HEK293 (cell line): ENCODE results near the gene MSRB1.
A peak's percentile ranks its signal among the peaks of the same experiment; 100 is the strongest.

Experiments
- CTCF ChIA-PET: fragments of 350-600 bp; formaldehyde crosslinking; extraction: SDS; loops from one replicate; lab custom pipeline; 2021; ENCODE audit warnings: antibody characterized with exemption; lab: Yijun Ruan, JAX
- POLR2A ChIA-PET: fragments of 300-600 bp; formaldehyde crosslinking; extraction: SDS; loops from one replicate; lab custom pipeline; 2020; ENCODE audit warnings: antibody characterized with exemption, inconsistent platforms; lab: Yijun Ruan, JAX
- H3K27ac ChIP-seq: fragments of 200-500 bp; sonication (Bioruptor generic); 2 replicates; pipeline ENCODE4 v1.5.1; 2014; ENCODE audit warnings: low read depth, low read length, control low read depth, inconsistent platforms; ENCODE audit errors: extremely low read depth
- H3K36me3 ChIP-seq, 2 experiments: fragments of 200-500 bp in 1 of 2; sonication (Bioruptor generic) in 1 of 2; 1 replicate in 1 of 2; 2 replicates in 1 of 2; pipeline ENCODE4 v1.5.1; 2014 to 2017; ENCODE audit warnings: inconsistent platforms in 2 of 2, low read length in 2 of 2; ENCODE audit not compliant: control insufficient read depth in 2 of 2, insufficient read depth in 1 of 2
- H3K4me1 ChIP-seq: fragments of 200-500 bp; sonication (Bioruptor generic); 2 replicates; pipeline ENCODE4 v1.5.1; 2014; ENCODE audit warnings: mild to moderate bottlenecking, low read length, inconsistent platforms; ENCODE audit not compliant: control insufficient read depth, insufficient read depth
- H3K4me3 ChIP-seq: 2 replicates; pipeline ENCODE4 v1.5.1; 2011; ENCODE audit warnings: low read depth, mild to moderate bottlenecking, control low read depth, low read length, moderate library complexity
- H3K9me3 ChIP-seq: fragments of 200-500 bp; sonication (Bioruptor generic); 2 replicates; pipeline ENCODE4 v1.5.1; 2014; ENCODE audit warnings: low read depth, low read length, inconsistent platforms; ENCODE audit not compliant: control insufficient read depth, insufficient read depth
- INSM2 ChIP-seq: fragments of 450-650 bp; formaldehyde crosslinking; IDR thresholded peaks from 2 replicates; pipeline ENCODE4 v1.5.1; 2016; ENCODE audit warnings: missing biosample characterization, missing genetic modification characterization
- KLF1 ChIP-seq: fragments of 450-650 bp; formaldehyde crosslinking; IDR thresholded peaks from 2 replicates; pipeline ENCODE4 v1.5.1; 2016; ENCODE audit warnings: missing biosample characterization, missing genetic modification characterization
- KLF10 ChIP-seq: fragments of 450-650 bp; IDR thresholded peaks from 2 replicates; pipeline ENCODE4 v1.5.1; 2018; ENCODE audit warnings: missing biosample characterization, mild to moderate bottlenecking, missing genetic modification characterization
- KLF16 ChIP-seq: fragments of 450-650 bp; formaldehyde crosslinking; IDR thresholded peaks from 2 replicates; pipeline ENCODE4 v1.5.1; 2017; ENCODE audit warnings: missing biosample characterization, missing genetic modification characterization
- KLF8 ChIP-seq: fragments of 450-650 bp; formaldehyde crosslinking; IDR thresholded peaks from 2 replicates; pipeline ENCODE4 v1.5.1; 2016; ENCODE audit warnings: missing biosample characterization, missing genetic modification characterization
- KLF9 ChIP-seq: fragments of 450-650 bp; formaldehyde crosslinking; IDR thresholded peaks from 2 replicates; pipeline ENCODE4 v1.5.1; 2016; ENCODE audit warnings: missing biosample characterization, missing genetic modification characterization, low read depth
- OSR2 ChIP-seq: fragments of 450-650 bp; formaldehyde crosslinking; IDR thresholded peaks from 2 replicates; pipeline ENCODE4 v1.5.1; 2016; ENCODE audit warnings: missing biosample characterization, missing genetic modification characterization
- SP3 ChIP-seq: fragments of 450-650 bp; formaldehyde crosslinking; IDR thresholded peaks from 2 replicates; pipeline ENCODE4 v1.5.1; 2016; ENCODE audit warnings: missing biosample characterization, missing genetic modification characterization
- ZBTB20 ChIP-seq: fragments of 450-650 bp; formaldehyde crosslinking; IDR thresholded peaks from 2 replicates; pipeline ENCODE4 v1.5.1; 2016; ENCODE audit warnings: missing biosample characterization, missing genetic modification characterization
- ZBTB21 ChIP-seq: fragments of 450-650 bp; formaldehyde crosslinking; IDR thresholded peaks from 2 replicates; pipeline ENCODE4 v1.5.1; 2017; ENCODE audit warnings: missing biosample characterization, missing genetic modification characterization
- ZFP37 ChIP-seq: fragments of 450-650 bp; formaldehyde crosslinking; IDR thresholded peaks from 2 replicates; pipeline ENCODE4 v1.5.1; 2016; ENCODE audit warnings: missing biosample characterization, missing genetic modification characterization
- ZNF140 ChIP-seq: fragments of 450-650 bp; formaldehyde crosslinking; IDR thresholded peaks from 2 replicates; pipeline ENCODE4 v1.5.1; 2016; ENCODE audit warnings: missing biosample characterization, missing genetic modification characterization
- ZNF174 ChIP-seq: fragments of 450-650 bp; formaldehyde crosslinking; IDR thresholded peaks from 2 replicates; pipeline ENCODE4 v1.5.0; 2017; ENCODE audit warnings: missing biosample characterization, mild to moderate bottlenecking, missing genetic modification characterization
- ZNF398 ChIP-seq: fragments of 450-650 bp; formaldehyde crosslinking; IDR thresholded peaks from 2 replicates; pipeline ENCODE4 v1.5.1; 2017; ENCODE audit warnings: missing biosample characterization, missing genetic modification characterization
- ZNF501 ChIP-seq: fragments of 450-650 bp; formaldehyde crosslinking; IDR thresholded peaks from 2 replicates; pipeline ENCODE4 v1.5.1; 2016; ENCODE audit warnings: missing biosample characterization, missing genetic modification characterization
- ZNF510 ChIP-seq: fragments of 450-650 bp; formaldehyde crosslinking; IDR thresholded peaks from 2 replicates; pipeline ENCODE4 v1.5.1; 2018; ENCODE audit warnings: mild to moderate bottlenecking, missing genetic modification characterization, missing biosample characterization; ENCODE audit not compliant: insufficient replicate concordance
- ZNF530 ChIP-seq: fragments of 450-650 bp; formaldehyde crosslinking; IDR thresholded peaks from 2 replicates; pipeline ENCODE4 v1.5.1; 2016; ENCODE audit warnings: low read depth, missing biosample characterization, missing genetic modification characterization
- ZNF600 ChIP-seq: fragments of 450-650 bp; formaldehyde crosslinking; IDR thresholded peaks from 2 replicates; pipeline ENCODE4 v1.5.1; 2016; ENCODE audit warnings: missing biosample characterization, missing genetic modification characterization
- ZNF629 ChIP-seq: fragments of 450-650 bp; formaldehyde crosslinking; IDR thresholded peaks from 2 replicates; pipeline ENCODE4 v1.5.1; 2017; ENCODE audit warnings: missing biosample characterization, missing genetic modification characterization
- ZNF664 ChIP-seq: fragments of 450-650 bp; formaldehyde crosslinking; IDR thresholded peaks from 2 replicates; pipeline ENCODE4 v1.5.1; 2016; ENCODE audit warnings: missing biosample characterization, missing genetic modification characterization
- ZNF791 ChIP-seq: fragments of 450-650 bp; formaldehyde crosslinking; IDR thresholded peaks from 2 replicates; pipeline ENCODE4 v1.5.1; 2016; ENCODE audit warnings: missing biosample characterization, missing genetic modification characterization
- ZNF830 ChIP-seq: fragments of 450-650 bp; IDR thresholded peaks from 2 replicates; pipeline ENCODE4 v1.5.0; 2018; ENCODE audit warnings: missing biosample characterization, missing genetic modification characterization, low read depth, mild to moderate bottlenecking, moderate library complexity

The MSRB1 gene

GRCh38 chr16:1991948-1992703 lies 49.1 kb upstream of the MSRB1 start:
- Histone ChIP-seq H3K9me3 (no peaks in the 10 kb centered on the region), H3K27ac (no peak overlapping the region), H3K4me1 (peaks cover 3% of the 10 kb centered on the region), H3K36me3 (peaks cover 0 to 7% of the 10 kb centered on the region in 2 experiments; a peak in 2 of 3 replicates), H3K4me3 (no peak overlapping the region)
- POLR2A ChIA-PET = interaction anchor here (0.5 to 1.3 kb wide), 4 partner anchors 8 to 895 kb away, joined by 4 to 7 read pairs (median 6); partner anchors contain the start of genes RPS2 and TRAF7
- CTCF ChIA-PET = interaction anchor here (3.8 kb wide), 1 partner anchor 11 kb away, joined by 39 read pairs; no protein-coding TSS in a partner anchor
- TF ChIP-seq KLF8 (tag by site-specific recombination) = 0 out of 2 replicates have a peak, but pooled peaks have one; percentile 20
- TF ChIP-seq KLF1 = peak; percentile 61
- no peak for TF ChIP-seq OSR2 (tag by site-specific recombination)

- peaks cover 0 to 7% of the 10 kb centered on the region in 2 experiments; a peak in 2 of 3 replicates for H3K36me3 ChIP-seq
- H3K27ac ChIP-seq = no peak overlapping the region
- no peak overlapping the region for H3K4me3 ChIP-seq
- TF ChIP-seq ZNF791 = no peak
- TF ChIP-seq ZNF664 (tag by site-specific recombination) = peak; percentile 93
- peaks cover 3% of the 10 kb centered on the region for H3K4me1 ChIP-seq
- POLR2A ChIA-PET = interaction anchor here (0.5 to 1.7 kb wide), 6 partner anchors 9 to 895 kb away, joined by 3 to 7 read pairs (median 6); partner anchors contain the start of genes RPS2 and TRAF7
- CTCF ChIA-PET = interaction anchor here (1.6 kb wide), 1 partner anchor 12 kb away, joined by 8 read pairs; no protein-coding TSS in a partner anchor
- H3K9me3 ChIP-seq = no peaks in the 10 kb centered on the region
These were observed 48.6 kb upstream of the MSRB1 start for GRCh38 chr16:1991588-1991947.

- TF ChIP-seq ZNF398 (tag by site-specific recombination) = no peak
- no peak for TF ChIP-seq ZBTB20 (tag by site-specific recombination)
- Histone ChIP-seq H3K36me3 (peaks cover 0 to 12% of the 10 kb centered on the region in 2 experiments; a peak in 1 of 3 replicates), H3K9me3 (no peaks in the 10 kb centered on the region), H3K4me1 (peaks cover 3% of the 10 kb centered on the region), H3K27ac (no peak overlapping the region), H3K4me3 (no peak overlapping the region)
- ChIA-PET POLR2A (interaction anchor here (0.8 to 1.7 kb wide), 3 partner anchors 9 to 162 kb away, joined by 3 to 6 read pairs (median 4); partner anchors contain the start of gene RPS2), CTCF (interaction anchor here (1.6 kb wide), 1 partner anchor 13 kb away, joined by 8 read pairs; no protein-coding TSS in a partner anchor)
These were observed 48.1 kb upstream of the MSRB1 start for GRCh38 chr16:1991135-1991551.

GRCh38 chr16:1990351-1991134 lies 47.5 kb upstream of the MSRB1 start:
- Histone ChIP-seq H3K4me3 (peak overlapping the region; percentile 45), H3K4me1 (peaks cover 3% of the 10 kb centered on the region), H3K36me3 (peaks cover 0 to 18% of the 10 kb centered on the region in 2 experiments; a peak in 1 of 3 replicates), H3K27ac (no peak overlapping the region; the same call in 1 of the 2 replicates), H3K9me3 (no peaks in the 10 kb centered on the region)
- POLR2A ChIA-PET = interaction anchor here (0.8 to 1.7 kb wide), 3 partner anchors 19 to 162 kb away, joined by 3 to 8 read pairs (median 6); partner anchors contain the start of genes RPS2 and TBL3
- CTCF ChIA-PET = interaction anchor here (0.6 to 1.6 kb wide), 2 partner anchors 13 to 130 kb away, joined by 3 to 8 read pairs; no protein-coding TSS in a partner anchor
- TF ChIP-seq ZFP37 (tag by site-specific recombination) = peak; percentile 22; the same call in 1 of the 2 replicates
- TF ChIP-seq SP3 (tag by site-specific recombination) = peak; percentile 70
- no peak for TF ChIP-seq ZNF830 (tag by site-specific recombination)
- no peak for TF ChIP-seq ZNF140
- TF ChIP-seq KLF10 (tag by site-specific recombination) = peak; percentile 72
- TF ChIP-seq ZNF530 (tag by site-specific recombination) = no peak
- TF ChIP-seq ZNF600 = peak; percentile 81
- TF ChIP-seq ZBTB21 (tag by site-specific recombination) = peak; percentile 21; the same call in 1 of the 2 replicates
- TF ChIP-seq ZNF174 (tag by site-specific recombination) = no peak
- no peak for TF ChIP-seq ZNF510
- TF ChIP-seq KLF16 = 0 out of 2 replicates have a peak, but pooled peaks have one; percentile 62
- peak; percentile 90 for TF ChIP-seq KLF9 (tag by site-specific recombination)
- TF ChIP-seq ZNF501 (tag by site-specific recombination) = peak; percentile 25; the same call in 1 of the 2 replicates
- 0 out of 2 replicates have a peak, but pooled peaks have one; percentile 40 for TF ChIP-seq INSM2 (tag by site-specific recombination)
- peak; percentile 75 for TF ChIP-seq ZNF629
